WTC11 (cell line): ENCODE data around the gene RNF115. TPM values are rescaled to one million over a fixed set of nuclear protein-coding genes. Genes with fewer than 3 reads are reported as not detected.
A peak's percentile ranks its signal among the peaks of the same experiment; 100 is the strongest.

Experiments used
- ATAC-seq: fragments of 200-7000 bp; cut with Tn5 transposase; 2 replicates; pipeline ENCODE4 v1.10.0; 2021; ENCODE audit warnings: mild to moderate bottlenecking, moderate library complexity
- CTCF ChIA-PET: fragments of 300-600 bp; sonication (Branson Sonifier 250); formaldehyde crosslinking; loops from one replicate; lab custom pipeline; 2021; ENCODE audit warnings: antibody characterized with exemption; lab: Charles Lee
- POLR2A ChIA-PET: fragments of 350-600 bp; sonication (Branson Sonifier 250); formaldehyde crosslinking; loops from one replicate; lab custom pipeline; 2021; ENCODE audit warnings: antibody characterized with exemption; lab: Charles Lee
- DNase-seq: peaks from one replicate; pipeline ENCODE4 v3.0.0; 2021; ENCODE audit warnings: low spot score
- H3K27ac Mint-ChIP-seq: 2 replicates; pipeline ENCODE4 v1.8.0; 2021; ENCODE audit warnings: mixed read lengths
- H3K27me3 Mint-ChIP-seq: 2 replicates; pipeline ENCODE4 v1.8.0; 2021; ENCODE audit warnings: low read depth, mild to moderate bottlenecking, moderate library complexity, mixed read lengths
- H3K36me3 Mint-ChIP-seq: 2 replicates; pipeline ENCODE4 v1.8.0; 2021; ENCODE audit warnings: mixed read lengths
- H3K4me1 Mint-ChIP-seq: 2 replicates; pipeline ENCODE4 v1.8.0; 2022; ENCODE audit warnings: mixed read lengths
- H3K4me3 Mint-ChIP-seq: 2 replicates; pipeline ENCODE4 v1.8.0; 2021; ENCODE audit warnings: mild to moderate bottlenecking, moderate library complexity, mixed read lengths
- H3K9me3 Mint-ChIP-seq: 2 replicates; pipeline ENCODE4 v1.8.0; 2021; ENCODE audit warnings: mixed read lengths
- GTF2I ChIP-seq: fragments of 250-450 bp; sonication (Bioruptor Pico); conservative IDR thresholded peaks from 2 replicates; pipeline ENCODE4 v1.4.0; 2021; ENCODE audit warnings: mild to moderate bottlenecking
- IRF2 ChIP-seq: sonication (generic); formaldehyde crosslinking; IDR thresholded peaks from 2 replicates; pipeline ENCODE4 v1.8.0; 2022; ENCODE audit warnings: low read depth, missing genetic modification reagents, borderline replicate concordance
- NR3C1 ChIP-seq: sonication (generic); formaldehyde crosslinking; conservative IDR thresholded peaks from 2 replicates; pipeline ENCODE4 v1.8.1; 2023; ENCODE audit warnings: low read depth, mild to moderate bottlenecking, missing genetic modification reagents
- SOX15 ChIP-seq: fragments of 250-450 bp; sonication (Bioruptor Pico); IDR thresholded peaks from 2 replicates; pipeline ENCODE4 v1.9.0; 2021; ENCODE audit warnings: mild to moderate bottlenecking
- ZNF263 ChIP-seq: sonication (generic); formaldehyde crosslinking; IDR thresholded peaks from 2 replicates; pipeline ENCODE4 v1.8.1; 2022; ENCODE audit warnings: low read depth, mild to moderate bottlenecking, moderate library complexity, missing genetic modification reagents
- total RNA-seq: library from RNA; stranded (reverse); gene quantifications from 3 replicates; pipeline ENCODE4 v1.2.3, GENCODE V29; 2021
- TF ChIP-seq, protein P1 (sequence below): fragments of 250-450 bp; sonication (Bioruptor Pico); IDR thresholded peaks from 2 replicates; pipeline ENCODE4 v1.9.0; 2021; ENCODE audit warnings: mild to moderate bottlenecking
- TF ChIP-seq, protein P2 (sequence below): sonication (generic); formaldehyde crosslinking; IDR thresholded peaks from 2 replicates; pipeline ENCODE4 v1.8.1; 2022; ENCODE audit warnings: mild to moderate bottlenecking, moderate library complexity, missing genetic modification reagents
- TF ChIP-seq, protein P3 (sequence below): sonication (generic); formaldehyde crosslinking; IDR thresholded peaks from 2 replicates; pipeline ENCODE4 v1.8.0; 2023; ENCODE audit warnings: missing genetic modification reagents, mild to moderate bottlenecking, borderline replicate concordance
- TF ChIP-seq, protein P4 (sequence below): sonication (generic); formaldehyde crosslinking; IDR thresholded peaks from 2 replicates; pipeline ENCODE4 v1.8.1; 2023; ENCODE audit warnings: mild to moderate bottlenecking, moderate library complexity, missing genetic modification reagents
- TF ChIP-seq, protein P5 (sequence below): sonication (generic); formaldehyde crosslinking; conservative IDR thresholded peaks from 2 replicates; pipeline ENCODE4 v1.8.1; 2023; ENCODE audit warnings: mild to moderate bottlenecking, low read depth, missing genetic modification reagents, moderate library complexity
- TF ChIP-seq, protein P6 (sequence below): sonication (generic); formaldehyde crosslinking; IDR thresholded peaks from 2 replicates; pipeline ENCODE4 v1.8.1; 2023; ENCODE audit warnings: mild to moderate bottlenecking, missing genetic modification reagents

The RNF115 gene
- total RNA-seq, 1 experiment from 2014 or later = 8.1 TPM

DNA sequence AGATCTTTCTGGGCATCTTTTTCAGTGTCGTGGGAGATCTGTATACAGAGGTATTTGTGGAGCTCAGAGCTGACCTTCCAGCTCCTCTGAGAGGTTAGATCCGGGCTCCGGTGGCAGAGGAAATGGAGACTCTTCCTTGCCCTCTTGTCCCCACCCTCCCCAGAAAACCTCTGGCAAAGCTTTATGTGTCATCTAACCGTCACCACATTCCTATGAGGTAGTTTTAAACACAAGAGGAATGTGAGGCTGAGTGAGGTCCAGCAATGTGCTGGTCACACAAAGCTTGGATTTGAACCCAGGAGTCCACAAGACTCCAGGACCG, 103.4 kb downstream of the RNF115 start:
- DNase-seq (no peak), ATAC-seq (no peak)
- POLR2A ChIA-PET = no interaction called here
- Mint-ChIP-seq H3K27me3 (peaks cover 28% of the 10 kb centered on the region), H3K36me3 (no peaks in the 10 kb centered on the region), H3K4me1 (peaks cover 8% of the 10 kb centered on the region), H3K4me3 (peak overlapping the region; percentile 66), H3K9me3 (no peaks in the 10 kb centered on the region), H3K27ac (no peak overlapping the region)
- CTCF ChIA-PET = interaction anchor here (0.5 to 2.2 kb wide), 9 partner anchors 9 to 202 kb away, joined by 3 to 12 read pairs (median 6); partner anchors contain the start of gene NUDT17
- TF ChIP-seq ZNF263 (CRISPR knock-in tag) (no peak), GTF2I (CRISPR knock-in tag) (no peak), NR3C1 (CRISPR knock-in tag) (no peak), SOX15 (CRISPR knock-in tag) (no peak), IRF2 (no peak)
- TF ChIP-seq, protein P1, sequence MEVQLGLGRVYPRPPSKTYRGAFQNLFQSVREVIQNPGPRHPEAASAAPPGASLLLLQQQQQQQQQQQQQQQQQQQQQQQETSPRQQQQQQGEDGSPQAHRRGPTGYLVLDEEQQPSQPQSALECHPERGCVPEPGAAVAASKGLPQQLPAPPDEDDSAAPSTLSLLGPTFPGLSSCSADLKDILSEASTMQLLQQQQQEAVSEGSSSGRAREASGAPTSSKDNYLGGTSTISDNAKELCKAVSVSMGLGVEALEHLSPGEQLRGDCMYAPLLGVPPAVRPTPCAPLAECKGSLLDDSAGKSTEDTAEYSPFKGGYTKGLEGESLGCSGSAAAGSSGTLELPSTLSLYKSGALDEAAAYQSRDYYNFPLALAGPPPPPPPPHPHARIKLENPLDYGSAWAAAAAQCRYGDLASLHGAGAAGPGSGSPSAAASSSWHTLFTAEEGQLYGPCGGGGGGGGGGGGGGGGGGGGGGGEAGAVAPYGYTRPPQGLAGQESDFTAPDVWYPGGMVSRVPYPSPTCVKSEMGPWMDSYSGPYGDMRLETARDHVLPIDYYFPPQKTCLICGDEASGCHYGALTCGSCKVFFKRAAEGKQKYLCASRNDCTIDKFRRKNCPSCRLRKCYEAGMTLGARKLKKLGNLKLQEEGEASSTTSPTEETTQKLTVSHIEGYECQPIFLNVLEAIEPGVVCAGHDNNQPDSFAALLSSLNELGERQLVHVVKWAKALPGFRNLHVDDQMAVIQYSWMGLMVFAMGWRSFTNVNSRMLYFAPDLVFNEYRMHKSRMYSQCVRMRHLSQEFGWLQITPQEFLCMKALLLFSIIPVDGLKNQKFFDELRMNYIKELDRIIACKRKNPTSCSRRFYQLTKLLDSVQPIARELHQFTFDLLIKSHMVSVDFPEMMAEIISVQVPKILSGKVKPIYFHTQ (CRISPR knock-in tag) = no peak
- TF ChIP-seq, protein P2, sequence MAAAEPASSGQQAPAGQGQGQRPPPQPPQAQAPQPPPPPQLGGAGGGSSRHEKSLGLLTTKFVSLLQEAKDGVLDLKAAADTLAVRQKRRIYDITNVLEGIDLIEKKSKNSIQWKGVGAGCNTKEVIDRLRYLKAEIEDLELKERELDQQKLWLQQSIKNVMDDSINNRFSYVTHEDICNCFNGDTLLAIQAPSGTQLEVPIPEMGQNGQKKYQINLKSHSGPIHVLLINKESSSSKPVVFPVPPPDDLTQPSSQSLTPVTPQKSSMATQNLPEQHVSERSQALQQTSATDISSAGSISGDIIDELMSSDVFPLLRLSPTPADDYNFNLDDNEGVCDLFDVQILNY (CRISPR knock-in tag) = no peak
- TF ChIP-seq, protein P3, sequence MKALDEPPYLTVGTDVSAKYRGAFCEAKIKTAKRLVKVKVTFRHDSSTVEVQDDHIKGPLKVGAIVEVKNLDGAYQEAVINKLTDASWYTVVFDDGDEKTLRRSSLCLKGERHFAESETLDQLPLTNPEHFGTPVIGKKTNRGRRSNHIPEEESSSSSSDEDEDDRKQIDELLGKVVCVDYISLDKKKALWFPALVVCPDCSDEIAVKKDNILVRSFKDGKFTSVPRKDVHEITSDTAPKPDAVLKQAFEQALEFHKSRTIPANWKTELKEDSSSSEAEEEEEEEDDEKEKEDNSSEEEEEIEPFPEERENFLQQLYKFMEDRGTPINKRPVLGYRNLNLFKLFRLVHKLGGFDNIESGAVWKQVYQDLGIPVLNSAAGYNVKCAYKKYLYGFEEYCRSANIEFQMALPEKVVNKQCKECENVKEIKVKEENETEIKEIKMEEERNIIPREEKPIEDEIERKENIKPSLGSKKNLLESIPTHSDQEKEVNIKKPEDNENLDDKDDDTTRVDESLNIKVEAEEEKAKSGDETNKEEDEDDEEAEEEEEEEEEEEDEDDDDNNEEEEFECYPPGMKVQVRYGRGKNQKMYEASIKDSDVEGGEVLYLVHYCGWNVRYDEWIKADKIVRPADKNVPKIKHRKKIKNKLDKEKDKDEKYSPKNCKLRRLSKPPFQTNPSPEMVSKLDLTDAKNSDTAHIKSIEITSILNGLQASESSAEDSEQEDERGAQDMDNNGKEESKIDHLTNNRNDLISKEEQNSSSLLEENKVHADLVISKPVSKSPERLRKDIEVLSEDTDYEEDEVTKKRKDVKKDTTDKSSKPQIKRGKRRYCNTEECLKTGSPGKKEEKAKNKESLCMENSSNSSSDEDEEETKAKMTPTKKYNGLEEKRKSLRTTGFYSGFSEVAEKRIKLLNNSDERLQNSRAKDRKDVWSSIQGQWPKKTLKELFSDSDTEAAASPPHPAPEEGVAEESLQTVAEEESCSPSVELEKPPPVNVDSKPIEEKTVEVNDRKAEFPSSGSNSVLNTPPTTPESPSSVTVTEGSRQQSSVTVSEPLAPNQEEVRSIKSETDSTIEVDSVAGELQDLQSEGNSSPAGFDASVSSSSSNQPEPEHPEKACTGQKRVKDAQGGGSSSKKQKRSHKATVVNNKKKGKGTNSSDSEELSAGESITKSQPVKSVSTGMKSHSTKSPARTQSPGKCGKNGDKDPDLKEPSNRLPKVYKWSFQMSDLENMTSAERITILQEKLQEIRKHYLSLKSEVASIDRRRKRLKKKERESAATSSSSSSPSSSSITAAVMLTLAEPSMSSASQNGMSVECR (CRISPR knock-in tag) = no peak
- TF ChIP-seq, protein P4, sequence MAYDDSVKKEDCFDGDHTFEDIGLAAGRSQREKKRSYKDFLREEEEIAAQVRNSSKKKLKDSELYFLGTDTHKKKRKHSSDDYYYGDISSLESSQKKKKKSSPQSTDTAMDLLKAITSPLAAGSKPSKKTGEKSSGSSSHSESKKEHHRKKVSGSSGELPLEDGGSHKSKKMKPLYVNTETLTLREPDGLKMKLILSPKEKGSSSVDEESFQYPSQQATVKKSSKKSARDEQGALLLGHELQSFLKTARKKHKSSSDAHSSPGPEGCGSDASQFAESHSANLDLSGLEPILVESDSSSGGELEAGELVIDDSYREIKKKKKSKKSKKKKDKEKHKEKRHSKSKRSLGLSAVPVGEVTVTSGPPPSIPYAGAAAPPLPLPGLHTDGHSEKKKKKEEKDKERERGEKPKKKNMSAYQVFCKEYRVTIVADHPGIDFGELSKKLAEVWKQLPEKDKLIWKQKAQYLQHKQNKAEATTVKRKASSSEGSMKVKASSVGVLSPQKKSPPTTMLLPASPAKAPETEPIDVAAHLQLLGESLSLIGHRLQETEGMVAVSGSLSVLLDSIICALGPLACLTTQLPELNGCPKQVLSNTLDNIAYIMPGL (CRISPR knock-in tag) = no peak
- TF ChIP-seq, protein P5, sequence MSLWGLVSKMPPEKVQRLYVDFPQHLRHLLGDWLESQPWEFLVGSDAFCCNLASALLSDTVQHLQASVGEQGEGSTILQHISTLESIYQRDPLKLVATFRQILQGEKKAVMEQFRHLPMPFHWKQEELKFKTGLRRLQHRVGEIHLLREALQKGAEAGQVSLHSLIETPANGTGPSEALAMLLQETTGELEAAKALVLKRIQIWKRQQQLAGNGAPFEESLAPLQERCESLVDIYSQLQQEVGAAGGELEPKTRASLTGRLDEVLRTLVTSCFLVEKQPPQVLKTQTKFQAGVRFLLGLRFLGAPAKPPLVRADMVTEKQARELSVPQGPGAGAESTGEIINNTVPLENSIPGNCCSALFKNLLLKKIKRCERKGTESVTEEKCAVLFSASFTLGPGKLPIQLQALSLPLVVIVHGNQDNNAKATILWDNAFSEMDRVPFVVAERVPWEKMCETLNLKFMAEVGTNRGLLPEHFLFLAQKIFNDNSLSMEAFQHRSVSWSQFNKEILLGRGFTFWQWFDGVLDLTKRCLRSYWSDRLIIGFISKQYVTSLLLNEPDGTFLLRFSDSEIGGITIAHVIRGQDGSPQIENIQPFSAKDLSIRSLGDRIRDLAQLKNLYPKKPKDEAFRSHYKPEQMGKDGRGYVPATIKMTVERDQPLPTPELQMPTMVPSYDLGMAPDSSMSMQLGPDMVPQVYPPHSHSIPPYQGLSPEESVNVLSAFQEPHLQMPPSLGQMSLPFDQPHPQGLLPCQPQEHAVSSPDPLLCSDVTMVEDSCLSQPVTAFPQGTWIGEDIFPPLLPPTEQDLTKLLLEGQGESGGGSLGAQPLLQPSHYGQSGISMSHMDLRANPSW (CRISPR knock-in tag) = no peak
- TF ChIP-seq, protein P6, sequence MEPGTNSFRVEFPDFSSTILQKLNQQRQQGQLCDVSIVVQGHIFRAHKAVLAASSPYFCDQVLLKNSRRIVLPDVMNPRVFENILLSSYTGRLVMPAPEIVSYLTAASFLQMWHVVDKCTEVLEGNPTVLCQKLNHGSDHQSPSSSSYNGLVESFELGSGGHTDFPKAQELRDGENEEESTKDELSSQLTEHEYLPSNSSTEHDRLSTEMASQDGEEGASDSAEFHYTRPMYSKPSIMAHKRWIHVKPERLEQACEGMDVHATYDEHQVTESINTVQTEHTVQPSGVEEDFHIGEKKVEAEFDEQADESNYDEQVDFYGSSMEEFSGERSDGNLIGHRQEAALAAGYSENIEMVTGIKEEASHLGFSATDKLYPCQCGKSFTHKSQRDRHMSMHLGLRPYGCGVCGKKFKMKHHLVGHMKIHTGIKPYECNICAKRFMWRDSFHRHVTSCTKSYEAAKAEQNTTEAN (CRISPR knock-in tag) = no peak
